Raji (cell line): ENCODE results near the gene CRIP1.

Source experiments
- POLR2A ChIP-seq: IDR thresholded peaks from 2 replicates; pipeline ENCODE4 v1.6.1; 2011; ENCODE audit warnings: low read depth, low read length, control low read depth; ENCODE audit not compliant: insufficient read depth

Gene CRIP1

DNA sequence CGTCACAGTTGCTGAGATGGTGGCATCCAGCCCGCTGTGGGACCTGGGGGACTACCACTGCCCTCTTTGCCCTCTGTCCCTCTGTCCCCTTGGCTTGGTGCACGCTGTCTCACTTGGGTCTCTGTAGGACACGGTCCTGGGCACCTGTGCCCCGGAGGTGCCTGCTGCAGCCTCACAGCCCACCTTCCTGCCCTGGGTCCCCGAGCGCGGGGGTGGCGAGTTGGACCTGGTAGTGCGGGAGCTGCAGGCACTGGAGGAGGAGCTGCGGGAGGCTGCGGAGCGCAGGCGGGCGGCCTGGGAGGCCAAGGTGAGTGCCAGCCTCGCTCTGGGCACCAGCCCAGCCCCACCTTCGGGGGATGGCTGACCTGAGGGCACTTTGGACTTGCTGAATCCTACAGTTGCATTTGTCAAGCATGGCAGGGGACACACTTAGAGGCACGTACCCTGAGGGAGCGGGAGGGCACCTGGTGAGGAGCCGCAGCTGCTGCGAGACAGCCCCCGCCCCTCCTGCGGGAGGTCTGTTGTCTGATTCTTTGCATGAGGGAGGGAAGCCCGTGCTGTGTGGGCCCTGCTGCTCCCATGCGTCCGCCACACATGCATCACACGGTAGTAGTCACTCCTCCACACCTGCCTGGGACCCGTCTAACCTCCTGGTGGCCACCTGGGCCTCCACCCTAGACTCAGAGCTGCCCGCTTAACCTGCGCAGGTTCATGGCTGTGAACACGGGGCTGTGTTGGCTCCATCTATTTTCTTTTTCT is 11.2 kb downstream of the CRIP1 start:
- no peak for TF ChIP-seq POLR2A

GRCh38 chr14:105498430-105499255 is 12.0 kb downstream of the CRIP1 start:
- no peak for TF ChIP-seq POLR2A

DNA sequence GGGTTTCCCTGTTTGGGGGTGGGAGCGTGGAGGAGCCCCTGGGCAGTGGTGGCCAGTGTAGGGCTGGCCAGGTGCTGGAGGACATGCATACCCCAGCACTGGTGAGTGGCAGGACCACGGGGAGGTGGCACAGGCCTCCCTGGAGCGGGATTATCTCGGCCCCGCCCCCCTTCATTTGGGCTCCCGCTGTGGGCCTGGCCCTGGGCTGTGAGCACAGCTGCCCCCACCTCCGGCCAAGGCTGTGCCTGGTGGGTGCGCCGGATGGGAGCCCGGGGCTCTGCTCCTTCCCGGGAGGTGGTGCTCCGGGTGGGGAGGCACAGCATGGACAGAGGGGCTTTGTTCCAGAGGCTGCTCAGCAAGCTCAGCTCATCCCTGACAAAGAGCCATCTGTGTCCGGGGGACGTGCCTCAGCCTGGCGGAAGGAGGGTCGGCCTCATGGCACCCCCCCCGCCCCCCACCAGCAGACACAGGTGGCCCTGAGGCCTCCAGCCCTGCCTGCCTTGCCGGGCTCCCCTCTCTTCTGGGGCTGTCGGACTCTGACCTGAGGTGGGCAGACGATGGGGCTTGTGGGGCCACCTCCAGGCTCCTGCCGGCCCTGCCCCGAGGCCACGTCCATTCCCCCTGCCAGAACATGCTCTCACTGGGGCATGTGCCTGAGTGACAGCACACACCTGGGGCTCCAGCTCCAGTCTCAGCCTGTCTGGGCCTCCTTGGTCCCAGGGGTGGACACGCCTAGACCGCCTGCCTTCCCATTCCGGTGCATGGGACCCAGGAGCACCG is 12.8 kb downstream of the CRIP1 start:
- no peak for TF ChIP-seq POLR2A

GRCh38 chr14:105500036-105500725 is 13.5 kb downstream of the CRIP1 start:
- no peak for TF ChIP-seq POLR2A

- no peak for TF ChIP-seq POLR2A
Measured at GRCh38 chr14:105500726-105501101, 14.0 kb downstream of the CRIP1 start.

- no peak for TF ChIP-seq POLR2A
Measured at GRCh38 chr14:105501504-105502291, 15.0 kb downstream of the CRIP1 start.

DNA sequence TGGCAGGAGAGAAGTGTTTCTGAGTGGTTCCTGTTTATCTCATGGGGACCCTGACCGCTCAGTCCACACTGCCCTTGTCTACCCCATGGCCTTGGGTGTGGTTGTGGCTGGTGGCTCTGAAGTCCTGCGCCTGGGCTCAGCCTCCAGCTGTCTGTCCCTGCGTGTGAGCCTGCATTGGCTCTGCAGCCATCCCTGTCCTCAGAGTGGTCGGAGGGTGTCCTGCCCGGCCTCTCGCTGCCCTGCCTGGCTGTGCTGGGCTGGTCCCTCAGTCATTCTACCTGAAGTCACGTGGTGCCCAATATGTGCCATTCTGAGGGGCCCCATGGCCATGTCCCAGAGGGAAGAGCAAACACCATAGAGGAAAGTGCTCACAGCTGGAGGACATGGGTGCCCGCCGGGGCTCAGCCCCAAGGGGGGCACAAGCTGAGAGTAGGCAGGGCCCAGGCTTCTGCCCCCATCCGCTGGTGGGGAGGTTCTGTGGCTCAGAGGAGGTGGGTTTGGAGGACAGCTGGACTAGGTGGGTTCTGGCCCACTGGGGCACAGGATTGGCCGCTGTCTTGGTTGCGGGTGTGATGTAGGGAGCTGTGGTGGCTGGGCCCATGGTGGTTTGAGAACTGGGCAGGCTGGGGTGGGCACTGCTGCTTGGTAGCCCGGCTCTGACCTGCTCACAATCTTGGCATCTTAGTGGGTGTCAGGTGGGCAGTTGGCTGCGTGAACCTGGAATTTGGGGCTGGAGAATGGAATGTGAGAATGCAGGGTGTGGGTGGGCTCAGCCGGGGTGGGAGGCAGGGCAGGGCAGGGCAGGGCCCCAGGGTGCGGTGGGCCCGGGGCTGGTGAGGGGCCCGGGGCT is 16.0 kb downstream of the CRIP1 start:
- no peak for TF ChIP-seq POLR2A

- TF ChIP-seq POLR2A = no peak
Measured at GRCh38 chr14:105503296-105503640, 16.6 kb downstream of the CRIP1 start.

- TF ChIP-seq POLR2A = no peak
Measured at GRCh38 chr14:105503935-105504692, 17.4 kb downstream of the CRIP1 start.

DNA sequence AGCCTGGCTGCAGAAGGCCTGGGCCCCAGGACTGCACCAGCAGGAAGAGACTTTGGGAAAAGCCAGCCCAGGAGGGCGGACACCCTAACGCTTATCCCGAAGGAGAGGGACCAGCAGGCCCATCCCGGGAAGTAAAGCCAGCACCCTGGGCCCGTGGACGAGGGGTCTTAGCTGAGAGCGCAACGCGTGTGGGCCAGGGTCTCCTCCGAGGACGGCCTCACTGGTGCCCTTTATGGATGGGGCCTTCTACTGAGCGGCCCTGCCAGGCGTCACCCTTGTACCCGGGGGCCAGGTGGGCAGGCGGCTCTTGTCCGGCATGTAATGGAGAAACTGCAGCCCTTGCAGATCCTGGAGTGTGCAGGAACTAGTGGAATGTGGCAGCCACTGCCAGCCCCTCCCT is 18.4 kb downstream of the CRIP1 start:
- no peak for TF ChIP-seq POLR2A

DNA sequence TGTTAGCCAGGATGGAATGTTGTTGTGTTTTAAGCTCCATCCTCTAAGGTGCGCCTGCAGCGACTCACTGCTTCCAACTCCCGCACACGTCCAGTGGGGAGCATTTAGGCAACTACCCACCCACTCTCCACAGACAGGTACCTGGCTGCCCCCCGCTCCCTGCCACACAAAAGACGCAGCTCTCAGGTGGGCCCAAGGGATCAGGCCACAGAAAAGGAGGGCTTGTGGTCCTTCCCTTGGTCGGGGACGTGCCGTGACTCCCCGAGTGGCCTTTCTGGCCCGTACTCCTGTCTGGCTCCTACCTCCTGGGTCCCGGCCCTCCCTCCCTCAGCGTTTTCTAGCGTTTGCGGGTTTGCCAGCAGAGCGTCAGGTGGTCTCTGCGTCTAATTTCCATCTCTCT is 20.6 kb downstream of the CRIP1 start:
- no peak for TF ChIP-seq POLR2A

- no peak for TF ChIP-seq POLR2A
Measured at GRCh38 chr14:105508069-105508468, 21.4 kb downstream of the CRIP1 start.

- no peak for TF ChIP-seq POLR2A
Measured at GRCh38 chr14:105508601-105509000, 21.9 kb downstream of the CRIP1 start.
